Psoas muscle (tissue), 8 donors: Measurements from ENCODE around the gene MRPL19. TPM values are rescaled to one million over a fixed set of nuclear protein-coding genes. Genes with fewer than 3 reads are reported as not detected.

ENCODE experiments used
- ATAC-seq, 4 donors: fragments of 200-7000 bp; cut with Tn5 transposase; one replicate each; pipeline ENCODE4 v1.9.1; 2020; ENCODE audit warnings: moderate library complexity in 3 of 4, mild to moderate bottlenecking in 2 of 4
- DNase-seq, 2 donors: peaks; one replicate each; pipeline ENCODE4 v3.0.0-alpha.2; 2020
- H3K27ac ChIP-seq: fragments of 200-600 bp; one replicate; pipeline ENCODE4 v1.8.0; 2022
- H3K27me3 ChIP-seq, 3 donors: fragments of 200-600 bp in 1 of 3; one replicate each; pipeline versions ENCODE4 v1.6.1 to v1.8.0; 2013 to 2022; ENCODE audit warnings: low read length in 2 of 3, mild to moderate bottlenecking in 2 of 3, moderate library complexity in 1 of 3; ENCODE audit not compliant: insufficient read depth in 3 of 3
- H3K36me3 ChIP-seq, 2 donors: fragments of 200-600 bp in 1 of 2; one replicate each; pipeline versions ENCODE4 v1.6.1 to v1.8.0; 2013 to 2022; ENCODE audit warnings: low read depth in 1 of 2, mild to moderate bottlenecking in 1 of 2, moderate library complexity in 1 of 2; ENCODE audit not compliant: insufficient read depth in 1 of 2
- H3K4me1 ChIP-seq: fragments of 200-600 bp; one replicate; pipeline ENCODE4 v1.8.0; 2022
- H3K4me3 ChIP-seq: fragments of 200-600 bp; one replicate; pipeline ENCODE4 v1.8.0; 2022; ENCODE audit warnings: mild to moderate bottlenecking
- H3K9me3 ChIP-seq: fragments of 200-600 bp; one replicate; pipeline ENCODE4 v1.8.0; 2022
- CTCF ChIP-seq: fragments of 200-600 bp; IDR thresholded peaks from one replicate; pipeline ENCODE4 v1.8.0; 2022; ENCODE audit warnings: antibody characterized with exemption
- WGBS, 3 donors: extraction: QIAGEN DNeasy Blood & Tissue Kit; methylation state at CpG; one replicate each; pipeline versions ENCODE4 v1.1.6 to v1.1.7; 2013; 5-methylcytosine and 5-hydroxymethylcytosine counted together
- intact Hi-C, 2 donors: fragments of 100-400 bp; cut with DNase I; formaldehyde crosslinking; loops; one replicate each; pipeline versions ENCODE4 v1.11.0 to v1.14.2; 2022
- polyA plus RNA-seq, 3 donors: library from polyadenylated mRNA; stranded (reverse); fragments of 200-250 nt; gene quantifications; one replicate each; pipeline ENCODE4 v1.2.3, GENCODE V29; 2013
- total RNA-seq, 4 donors: library from RNA; stranded (reverse); fragmentation: NEBNext Ultra II Directional in 2 of 4; extraction: Animal tissue kit (Norgen Biotek cat#: 25700) in 2 of 4; gene quantifications; one replicate each; pipeline versions ENCODE4 v1.2.1 to v1.2.4, GENCODE V29; 2021 to 2023
- donor health status: healthy with polysubstance abuse.
- donor health status: DM: no; HTN: no; CAD: no; lungs with moderate emphysema.
- donor health status: Bipolar disorder and iron deficiency.
- donor health status: healthy.
- donor health status: DM: yes; HTN: yes; CAD: no.
- donor health status: DM: no; HTN: no; CAD: no.
- donor health status: DM: no; HTN: no; CAD: no.
- donor health status: DM: yes; HTN: yes; CAD: no.

The MRPL19 gene
- total and polyA plus RNA-seq, 7 donors, result 32.4 to 88.1 (median 68.6) TPM

GRCh38 chr2:75600461-75601011 lies 46.0 kb upstream of the MRPL19 start:
- TF ChIP-seq CTCF, result no peak
- intact Hi-C loops, result loop anchor here (10.0 kb wide), 2 partner anchors 136 to 536 kb away; no protein-coding TSS in a partner anchor
- ATAC-seq, result no peak
- no peaks in the 10 kb centered on the region for H3K4me1 ChIP-seq
- H3K27me3 ChIP-seq, result peaks cover 0 to 1% (median 0%) of the 10 kb centered on the region in 3 donors
- WGBS, 3 donors, result 73 to 77% (median 76%) methylated on average over 4 of the region's 4 CpGs
- H3K27ac ChIP-seq, result no peak overlapping the region
- no peak overlapping the region for H3K4me3 ChIP-seq
- DNase-seq, result no peak
- H3K9me3 ChIP-seq, result no peaks in the 10 kb centered on the region
- H3K36me3 ChIP-seq, result no peaks in the 10 kb centered on the region

GRCh38 chr2:75602724-75603342 lies 43.8 kb upstream of the MRPL19 start:
- ATAC-seq, result no peak
- no peak for TF ChIP-seq CTCF
- H3K36me3 ChIP-seq, result no peaks in the 10 kb centered on the region
- no peak overlapping the region for H3K27ac ChIP-seq
- H3K4me3 ChIP-seq, result no peak overlapping the region
- intact Hi-C loops, result loop anchor here (10.0 kb wide), 2 partner anchors 138 to 538 kb away; no protein-coding TSS in a partner anchor
- no peaks in the 10 kb centered on the region for H3K9me3 ChIP-seq
- peaks cover 0 to 7% (median 1%) of the 10 kb centered on the region in 3 donors for H3K27me3 ChIP-seq
- WGBS, 3 donors, result 68 to 75% (median 73%) methylated on average over 6 of the region's 6 CpGs
- H3K4me1 ChIP-seq, result no peaks in the 10 kb centered on the region
- no peak for DNase-seq

- no peaks in the 10 kb centered on the region for H3K36me3 ChIP-seq
- ATAC-seq (no peak), DNase-seq (no peak)
- H3K4me1 ChIP-seq, result no peaks in the 10 kb centered on the region
- TF ChIP-seq CTCF, result no peak
- H3K9me3 ChIP-seq, result no peaks in the 10 kb centered on the region
- H3K4me3 ChIP-seq, result no peak overlapping the region
- intact Hi-C loops, result loop anchor here (10.0 kb wide), 2 partner anchors 139 to 539 kb away; no protein-coding TSS in a partner anchor
- no peak overlapping the region for H3K27ac ChIP-seq
- H3K27me3 ChIP-seq, result peaks cover 0 to 14% (median 1%) of the 10 kb centered on the region in 3 donors
- WGBS, 3 donors, result 82 to 87% (median 83%) methylated on average over 1 of the region's 1 CpG
Measured at GRCh38 chr2:75603477-75603876, 43.1 kb upstream of the MRPL19 start.

GRCh38 chr2:75604484-75604883 lies 42.1 kb upstream of the MRPL19 start:
- 69 to 75% (median 73%) methylated on average over 4 of the region's 4 CpGs for WGBS, 3 donors
- no peak for TF ChIP-seq CTCF

More at GRCh38 chr2:75604484-75604883, 42.1 kb upstream of the MRPL19 start:
- no peaks in the 10 kb centered on the region for H3K36me3 ChIP-seq
- H3K4me3 ChIP-seq, result no peak overlapping the region
- no peaks in the 10 kb centered on the region for H3K4me1 ChIP-seq
- H3K27me3 ChIP-seq, result peaks cover 0 to 19% (median 1%) of the 10 kb centered on the region in 3 donors
- no peak overlapping the region for H3K27ac ChIP-seq
- no peaks in the 10 kb centered on the region for H3K9me3 ChIP-seq
- ATAC-seq, result no peak
- no peak for DNase-seq
- intact Hi-C loops, result loop anchor here (10.0 kb wide), 2 partner anchors 140 to 540 kb away; no protein-coding TSS in a partner anchor
